Lower leg skin (tissue), 3 donors: ENCODE data around the gene ABTB2.

Experiments
- CTCF ChIP-seq, 3 donors: fragments of 450-650 bp; IDR thresholded peaks; one replicate each; pipeline ENCODE4 v1.5.1; 2016; ENCODE audit warnings: antibody characterized with exemption in 3 of 3, mild to moderate bottlenecking in 3 of 3, moderate library complexity in 2 of 3
- POLR2A ChIP-seq, 2 donors: fragments of 450-650 bp; IDR thresholded peaks; one replicate each; pipeline ENCODE4 v1.6.1; 2016 to 2017; ENCODE audit warnings: antibody characterized with exemption in 2 of 2, mild to moderate bottlenecking in 1 of 2, moderate library complexity in 1 of 2

GRCh38 chr11:34254011-34254410 is 103.8 kb downstream of the ABTB2 start:
- TF ChIP-seq CTCF (IDR thresholded peaks at IDR 0.05) (no peak), POLR2A (IDR thresholded peaks at IDR 0.05) (no peak)
